ENCODE data around the gene VPS13D. TPM values are rescaled to one million over a fixed set of nuclear protein-coding genes. Genes with fewer than 3 reads are reported as not detected.

VPS13D gene
- total and polyA plus RNA-seq, 4 donors, result 10.2 to 68.3 (median 12.6) TPM

GRCh38 chr1:12336413-12336812, 106.6 kb downstream of the VPS13D start:
- Histone ChIP-seq H3K36me3 (ENCODE audit: control insufficient read depth in 4 of 4, insufficient read depth in 3 of 4, low read depth in 1 of 4, low read length in 3 of 4) (peaks cover 5 to 37% (median 31%) of the 10 kb centered on the region in 4 donors), H3K4me1 (ENCODE audit: control insufficient read depth in 4 of 4, insufficient read depth in 4 of 4, low read length in 3 of 4) (peaks cover 0 to 8% (median 4%) of the 10 kb centered on the region in 4 donors), H3K9ac (ENCODE audit: low read depth in 1 of 2, low read length in 2 of 2) (no peak overlapping the region), H3K9me3 (ENCODE audit: control insufficient read depth in 4 of 4, low read length in 3 of 4) (no peaks in the 10 kb centered on the region), H3K4me3 (ENCODE audit: low read depth in 1 of 3, low read length in 3 of 3) (no peak overlapping the region), H3K27me3 (ENCODE audit: control insufficient read depth in 4 of 4, insufficient read depth in 4 of 4, low read length in 3 of 4) (no peaks in the 10 kb centered on the region), H3K27ac (ENCODE audit: low read depth in 1 of 2, low read length in 2 of 2) (no peak overlapping the region)
- 83% methylated on average over 1 of the region's 1 CpG for WGBS
- no peak for DNase-seq (ENCODE audit: low spot score)
- no peak for TF ChIP-seq SP1 (IDR thresholded peaks at IDR 0.05)
- no peak for TF ChIP-seq GABPA (IDR thresholded peaks at IDR 0.05 in 1 of 2, conservative IDR thresholded peaks at IDR 0.05 in 1 of 2)
- no peak for TF ChIP-seq ZBTB33 (IDR thresholded peaks at IDR 0.05)
- TF ChIP-seq FOXA1 (IDR thresholded peaks at IDR 0.05), result no peak
- no peak for TF ChIP-seq JUND (IDR thresholded peaks at IDR 0.05)
- no peak for TF ChIP-seq FOXA2 (IDR thresholded peaks at IDR 0.05)
- no peak for TF ChIP-seq NR2F2 (IDR thresholded peaks at IDR 0.05)
- TF ChIP-seq HNF4A (conservative IDR thresholded peaks at IDR 0.05), result no peak
- no peak for TF ChIP-seq REST (IDR thresholded peaks at IDR 0.05)
- TF ChIP-seq CTCF (IDR thresholded peaks at IDR 0.05; ENCODE audit: low read depth, low read length, missing input control), result no peak
- TF ChIP-seq EGR1 (IDR thresholded peaks at IDR 0.05; ENCODE audit: low read depth in 2 of 2), result no peak
- TF ChIP-seq HNF4G (IDR thresholded peaks at IDR 0.05), result no peak
- no peak for TF ChIP-seq YY1 (IDR thresholded peaks at IDR 0.05)
- TF ChIP-seq ATF3 (IDR thresholded peaks at IDR 0.05), result no peak
- no peak for TF ChIP-seq RAD21 (IDR thresholded peaks at IDR 0.05)

- Histone ChIP-seq H3K9ac (ENCODE audit: low read depth in 1 of 2, low read length in 2 of 2) (no peak overlapping the region), H3K36me3 (ENCODE audit: control insufficient read depth in 4 of 4, insufficient read depth in 3 of 4, low read depth in 1 of 4, low read length in 3 of 4) (peaks cover 9 to 43% (median 31%) of the 10 kb centered on the region in 4 donors), H3K4me3 (ENCODE audit: low read depth in 1 of 3, low read length in 3 of 3) (no peak overlapping the region), H3K9me3 (ENCODE audit: control insufficient read depth in 4 of 4, low read length in 3 of 4) (no peaks in the 10 kb centered on the region), H3K27me3 (ENCODE audit: control insufficient read depth in 4 of 4, insufficient read depth in 4 of 4, low read length in 3 of 4) (no peaks in the 10 kb centered on the region), H3K4me1 (ENCODE audit: control insufficient read depth in 4 of 4, insufficient read depth in 4 of 4, low read length in 3 of 4) (peaks cover 0 to 8% (median 4%) of the 10 kb centered on the region in 4 donors), H3K27ac (ENCODE audit: low read depth in 1 of 2, low read length in 2 of 2) (no peak overlapping the region)
- WGBS, result 91% methylated on average over 4 of the region's 4 CpGs
- DNase-seq (ENCODE audit: low spot score), result no peak
- TF ChIP-seq NR2F2 (IDR thresholded peaks at IDR 0.05) (no peak), RXRA (IDR thresholded peaks at IDR 0.05) (no peak), FOXA1 (IDR thresholded peaks at IDR 0.05) (no peak), GABPA (IDR thresholded peaks at IDR 0.05 in 1 of 2, conservative IDR thresholded peaks at IDR 0.05 in 1 of 2) (no peak), MAX (IDR thresholded peaks at IDR 0.05) (no peak), EGR1 (IDR thresholded peaks at IDR 0.05; ENCODE audit: low read depth in 2 of 2) (no peak), REST (IDR thresholded peaks at IDR 0.05) (no peak), HNF4G (IDR thresholded peaks at IDR 0.05) (no peak), ZBTB33 (IDR thresholded peaks at IDR 0.05) (no peak)
Observed at GRCh38 chr1:12338017-12338416, 108.2 kb downstream of the VPS13D start.

Data from liver (tissue), 9 donors.